Measurements from ENCODE around the gene SUPT16H. TPM values are rescaled to one million over a fixed set of nuclear protein-coding genes. Genes with fewer than 3 reads are reported as not detected.

Gene SUPT16H
- total RNA-seq, 4 donors from 2014 or later = 52.7 to 74.3 (median 60.5) TPM

GRCh38 chr14:21369949-21370679, 13.7 kb downstream of the SUPT16H start:
- WGBS = 63% methylated on average over 4 of the region's 4 CpGs

GRCh38 chr14:21367582-21368144, 16.2 kb downstream of the SUPT16H start:
- 91% methylated on average over 6 of the region's 6 CpGs for WGBS
- no peak for DNase-seq (ENCODE audit: extremely low spot score)
- TF ChIP-seq POLR2AphosphoS5 (IDR thresholded peaks at IDR 0.05) (no peak), EP300 (IDR thresholded peaks at IDR 0.05) (no peak), POLR2A (IDR thresholded peaks at IDR 0.05; ENCODE audit: low read depth) (no peak)
- TF ChIP-seq, protein P1, sequence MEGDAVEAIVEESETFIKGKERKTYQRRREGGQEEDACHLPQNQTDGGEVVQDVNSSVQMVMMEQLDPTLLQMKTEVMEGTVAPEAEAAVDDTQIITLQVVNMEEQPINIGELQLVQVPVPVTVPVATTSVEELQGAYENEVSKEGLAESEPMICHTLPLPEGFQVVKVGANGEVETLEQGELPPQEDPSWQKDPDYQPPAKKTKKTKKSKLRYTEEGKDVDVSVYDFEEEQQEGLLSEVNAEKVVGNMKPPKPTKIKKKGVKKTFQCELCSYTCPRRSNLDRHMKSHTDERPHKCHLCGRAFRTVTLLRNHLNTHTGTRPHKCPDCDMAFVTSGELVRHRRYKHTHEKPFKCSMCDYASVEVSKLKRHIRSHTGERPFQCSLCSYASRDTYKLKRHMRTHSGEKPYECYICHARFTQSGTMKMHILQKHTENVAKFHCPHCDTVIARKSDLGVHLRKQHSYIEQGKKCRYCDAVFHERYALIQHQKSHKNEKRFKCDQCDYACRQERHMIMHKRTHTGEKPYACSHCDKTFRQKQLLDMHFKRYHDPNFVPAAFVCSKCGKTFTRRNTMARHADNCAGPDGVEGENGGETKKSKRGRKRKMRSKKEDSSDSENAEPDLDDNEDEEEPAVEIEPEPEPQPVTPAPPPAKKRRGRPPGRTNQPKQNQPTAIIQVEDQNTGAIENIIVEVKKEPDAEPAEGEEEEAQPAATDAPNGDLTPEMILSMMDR (IDR thresholded peaks at IDR 0.05) = no peak
- H3K27ac ChIP-seq (replicated peaks in 1 of 4) = no peak overlapping the region
- intact Hi-C loops (cut with DNase I) = no loop called here
- H3K36me3 ChIP-seq = peaks cover 74 to 98% (median 97%) of the 10 kb centered on the region in 4 donors
- no peak overlapping the region for H3K4me3 ChIP-seq
- H3K27me3 ChIP-seq = no peaks in the 10 kb centered on the region
- H3K4me1 ChIP-seq = no peaks in the 10 kb centered on the region
- H3K9me3 ChIP-seq = no peaks in the 10 kb centered on the region

More at GRCh38 chr14:21369949-21370679, 13.7 kb downstream of the SUPT16H start:
- intact Hi-C loops (cut with DNase I) = no loop called here
- H3K4me1 ChIP-seq = no peaks in the 10 kb centered on the region
- TF ChIP-seq EP300 (IDR thresholded peaks at IDR 0.05) = no peak
- TF ChIP-seq, protein P1 (IDR thresholded peaks at IDR 0.05) = no peak
- TF ChIP-seq POLR2AphosphoS5 (IDR thresholded peaks at IDR 0.05) = no peak
- TF ChIP-seq POLR2A (IDR thresholded peaks at IDR 0.05; ENCODE audit: low read depth) = no peak
- H3K36me3 ChIP-seq = peaks cover 50 to 79% (median 77%) of the 10 kb centered on the region in 4 donors
- H3K27ac ChIP-seq (replicated peaks in 1 of 4) = no peak overlapping the region
- H3K27me3 ChIP-seq = no peaks in the 10 kb centered on the region
- H3K4me3 ChIP-seq = no peak overlapping the region
- no peak for DNase-seq (ENCODE audit: extremely low spot score)
- H3K9me3 ChIP-seq = no peaks in the 10 kb centered on the region

- Histone ChIP-seq H3K9me3 (no peaks in the 10 kb centered on the region), H3K27ac (replicated peaks in 1 of 4) (no peak overlapping the region), H3K36me3 (peaks cover 89 to 100% (median 99%) of the 10 kb centered on the region in 4 donors), H3K27me3 (no peaks in the 10 kb centered on the region), H3K4me3 (no peak overlapping the region), H3K4me1 (no peaks in the 10 kb centered on the region)
- 96% methylated on average over 4 of the region's 4 CpGs for WGBS
- intact Hi-C loops (cut with DNase I) = loop anchor here (10.0 kb wide), 1 partner anchor 48 kb away; no protein-coding TSS in a partner anchor
- DNase-seq (ENCODE audit: extremely low spot score) = no peak
- no peak for TF ChIP-seq POLR2AphosphoS5 (IDR thresholded peaks at IDR 0.05)
- no peak for TF ChIP-seq POLR2A (IDR thresholded peaks at IDR 0.05; ENCODE audit: low read depth)
- TF ChIP-seq, protein P1 (IDR thresholded peaks at IDR 0.05) = no peak
- TF ChIP-seq EP300 (IDR thresholded peaks at IDR 0.05) = no peak
These were observed 27.3 kb downstream of the SUPT16H start for GRCh38 chr14:21356511-21356910.

DNA sequence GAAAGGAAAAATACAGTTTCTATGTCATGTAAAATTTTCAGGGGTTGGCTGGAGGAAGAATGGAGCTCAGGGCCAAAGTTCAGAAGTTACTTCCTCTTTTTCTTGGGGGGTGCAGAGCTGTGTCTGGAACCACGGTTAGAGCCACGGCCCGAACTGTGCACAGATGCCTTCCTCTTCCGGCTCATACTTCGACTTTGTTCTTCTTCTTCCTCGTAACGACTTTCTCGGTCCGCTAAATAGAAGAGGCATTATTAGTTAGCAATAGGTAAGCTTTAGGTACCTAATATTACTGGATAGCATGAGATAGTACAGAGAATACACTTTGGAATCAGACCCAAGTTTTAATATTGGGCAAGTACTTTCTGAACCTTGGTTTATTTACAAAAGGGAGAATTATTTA, 31.2 kb downstream of the SUPT16H start:
- intact Hi-C loops (cut with DNase I) = loop anchor here (10.0 kb wide), 1 partner anchor 52 kb away; no protein-coding TSS in a partner anchor
- H3K36me3 ChIP-seq = peaks cover 57 to 72% (median 68%) of the 10 kb centered on the region in 4 donors
- WGBS = 84% methylated on average over 9 of the region's 9 CpGs
- H3K9me3 ChIP-seq = no peaks in the 10 kb centered on the region
- no peaks in the 10 kb centered on the region for H3K4me1 ChIP-seq
- no peak overlapping the region for H3K27ac ChIP-seq (replicated peaks in 1 of 4)
- no peak for TF ChIP-seq EP300 (IDR thresholded peaks at IDR 0.05)
- TF ChIP-seq POLR2A (IDR thresholded peaks at IDR 0.05; ENCODE audit: low read depth) = no peak
- TF ChIP-seq, protein P1 (IDR thresholded peaks at IDR 0.05) = no peak
- TF ChIP-seq POLR2AphosphoS5 (IDR thresholded peaks at IDR 0.05) = no peak
- DNase-seq (ENCODE audit: extremely low spot score) = no peak
- no peaks in the 10 kb centered on the region for H3K27me3 ChIP-seq
- H3K4me3 ChIP-seq = no peak overlapping the region
